Astrocyte of the cerebellum (primary cell): Measurements from ENCODE around the gene VN1R5.
A peak's percentile ranks its signal among the peaks of the same experiment; 100 is the strongest.
"Not testable (repeated sequence)": the region's sequence is repeated elsewhere in the genome, so short reads cannot be mapped to it uniquely, and the experiment has no call there.

Experiments
- DNase-seq: peaks from one replicate; pipeline ENCODE4 v3.0.0-alpha.2; 2011; ENCODE audit warnings: low read depth
- H3K4me3 ChIP-seq: 2 replicates; pipeline ENCODE4 v1.5.1; 2011; ENCODE audit warnings: mild to moderate bottlenecking, low read depth, low read length, moderate library complexity
- in situ Hi-C: cut with HindIII; loops from 2 replicates; pipeline ENCODE4 v1.10.0; 2017; ENCODE audit warnings: low sequenced_read_pairs
- TF ChIP-seq, protein P1 (sequence below): IDR thresholded peaks from 2 replicates; pipeline ENCODE4 v1.5.1; 2012; ENCODE audit warnings: low read length, low read depth, moderate library complexity, mild to moderate bottlenecking; ENCODE audit errors: missing control alignments

VN1R5 gene

DNA sequence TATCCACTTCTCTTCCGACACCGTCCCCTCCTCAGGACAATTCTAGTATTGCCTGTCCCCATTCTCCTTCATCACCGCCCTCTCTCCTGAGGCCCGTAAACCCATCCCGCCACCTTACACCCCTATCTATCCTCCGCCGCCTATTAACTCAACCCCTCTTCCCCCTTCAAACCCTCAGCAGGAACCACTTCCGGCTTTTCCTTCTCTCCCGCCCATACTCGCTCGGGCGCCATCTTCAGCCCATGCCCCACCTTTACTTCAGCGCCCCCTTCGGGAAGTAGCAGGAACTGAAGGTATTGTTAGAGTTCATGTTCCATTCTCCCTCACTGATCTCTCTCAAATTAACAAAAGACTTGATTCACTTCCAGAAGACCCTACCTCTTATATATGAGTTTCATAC is 31.6 kb downstream of the VN1R5 start:
- no peak overlapping the region for H3K4me3 ChIP-seq
- TF ChIP-seq, protein P1, sequence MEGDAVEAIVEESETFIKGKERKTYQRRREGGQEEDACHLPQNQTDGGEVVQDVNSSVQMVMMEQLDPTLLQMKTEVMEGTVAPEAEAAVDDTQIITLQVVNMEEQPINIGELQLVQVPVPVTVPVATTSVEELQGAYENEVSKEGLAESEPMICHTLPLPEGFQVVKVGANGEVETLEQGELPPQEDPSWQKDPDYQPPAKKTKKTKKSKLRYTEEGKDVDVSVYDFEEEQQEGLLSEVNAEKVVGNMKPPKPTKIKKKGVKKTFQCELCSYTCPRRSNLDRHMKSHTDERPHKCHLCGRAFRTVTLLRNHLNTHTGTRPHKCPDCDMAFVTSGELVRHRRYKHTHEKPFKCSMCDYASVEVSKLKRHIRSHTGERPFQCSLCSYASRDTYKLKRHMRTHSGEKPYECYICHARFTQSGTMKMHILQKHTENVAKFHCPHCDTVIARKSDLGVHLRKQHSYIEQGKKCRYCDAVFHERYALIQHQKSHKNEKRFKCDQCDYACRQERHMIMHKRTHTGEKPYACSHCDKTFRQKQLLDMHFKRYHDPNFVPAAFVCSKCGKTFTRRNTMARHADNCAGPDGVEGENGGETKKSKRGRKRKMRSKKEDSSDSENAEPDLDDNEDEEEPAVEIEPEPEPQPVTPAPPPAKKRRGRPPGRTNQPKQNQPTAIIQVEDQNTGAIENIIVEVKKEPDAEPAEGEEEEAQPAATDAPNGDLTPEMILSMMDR, result no peak
- in situ Hi-C loops, result no loop called here
- DNase-seq, result no peak

GRCh38 chr1:247288341-247288740 is 32.5 kb downstream of the VN1R5 start:
- H3K4me3 ChIP-seq, result no peak overlapping the region
- DNase-seq, result no peak
- in situ Hi-C loops, result no loop called here
- TF ChIP-seq, protein P1, result no peak

DNA sequence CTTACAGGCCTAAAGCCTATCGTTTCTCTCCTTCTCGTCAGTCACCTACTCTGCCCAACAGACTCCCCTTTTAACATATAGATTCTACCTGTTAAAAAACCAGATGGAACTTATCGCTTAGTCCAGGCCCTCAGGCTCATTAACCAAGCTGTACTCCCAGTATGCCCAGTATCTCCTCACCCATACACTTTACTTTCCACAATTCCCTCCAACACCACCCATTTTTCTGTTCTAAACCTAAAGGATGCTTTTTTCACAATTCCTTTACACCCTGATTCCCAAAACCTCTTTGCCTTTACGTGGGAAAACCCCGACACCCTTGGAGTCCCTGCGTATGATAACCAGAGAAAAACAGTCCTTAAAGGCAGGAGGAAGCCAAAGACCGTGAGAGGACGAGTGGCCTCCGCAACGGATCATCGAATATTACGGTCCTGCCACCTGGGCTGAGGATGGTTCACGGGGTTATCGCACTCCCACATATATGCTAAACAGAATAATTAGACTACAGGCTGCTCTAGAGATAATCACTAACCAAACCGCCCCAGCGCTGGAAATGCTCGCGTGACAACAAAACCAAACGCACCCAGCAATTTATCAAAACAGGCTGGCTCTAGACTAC is 33.5 kb downstream of the VN1R5 start:
- DNase-seq, in situ Hi-C loops, H3K4me3 ChIP-seq: not testable (repeated sequence)

GRCh38 chr1:247290576-247290975 is 34.7 kb downstream of the VN1R5 start:
- H3K4me3 ChIP-seq, result no peak overlapping the region
- TF ChIP-seq, protein P1, result no peak
- in situ Hi-C loops, result no loop called here
- no peak for DNase-seq

- no peak overlapping the region for H3K4me3 ChIP-seq
- in situ Hi-C loops, result no loop called here
- no peak for DNase-seq
- TF ChIP-seq, protein P1, result no peak
Observed at GRCh38 chr1:247291161-247291560, 35.3 kb downstream of the VN1R5 start.

DNA sequence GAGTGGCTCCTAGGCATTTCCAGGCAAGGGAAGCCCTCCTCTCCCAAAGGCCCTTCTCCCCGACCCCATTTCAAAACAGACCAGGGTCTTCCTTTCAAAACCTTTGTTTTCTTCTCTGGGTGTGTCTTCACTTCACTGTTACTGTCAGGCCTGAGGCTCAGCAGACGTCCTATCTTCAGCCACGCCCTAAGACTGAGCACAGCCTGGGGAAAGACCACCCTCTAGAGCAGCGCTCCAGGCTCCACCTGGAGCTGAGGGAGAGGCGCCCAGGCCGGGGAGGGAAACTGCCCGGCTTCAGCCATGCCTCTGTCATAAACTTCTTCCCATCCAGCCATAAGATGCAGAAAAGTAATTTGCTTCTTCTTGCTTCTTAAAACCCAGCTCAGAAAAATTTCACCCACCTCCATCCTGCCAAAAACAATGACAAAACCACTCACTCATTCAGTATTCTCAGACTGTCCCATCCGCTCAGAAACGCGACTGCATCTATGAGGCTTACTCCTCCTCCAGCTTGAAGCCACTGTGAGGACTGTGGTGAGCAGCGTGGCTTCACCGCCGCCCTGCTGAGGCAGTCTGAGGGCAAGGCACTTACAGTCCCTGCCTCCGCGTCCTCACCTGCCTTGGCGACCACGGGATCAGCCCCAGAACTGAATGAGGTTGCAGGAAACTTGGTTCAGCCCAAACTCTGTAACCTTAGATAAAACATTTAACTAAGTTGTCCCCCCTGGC is 36.1 kb downstream of the VN1R5 start:
- in situ Hi-C loops, result no loop called here
- H3K4me3 ChIP-seq, result no peak overlapping the region
- DNase-seq, result no peak
- TF ChIP-seq, protein P1, result no peak

GRCh38 chr1:247293047-247293446 is 37.2 kb downstream of the VN1R5 start:
- TF ChIP-seq, protein P1, result no peak
- H3K4me3 ChIP-seq, result no peak overlapping the region
- in situ Hi-C loops, result no loop called here
- DNase-seq, result peak; percentile 35
